ENCODE results near the gene MAP10.
"Not testable (repeated sequence)": the region's sequence is repeated elsewhere in the genome, so short reads cannot be mapped to it uniquely, and the experiment has no call there.

MAP10 gene

GRCh38 chr1:232805269-232806185 is at the start of gene MAP10:
Gene MAP10, plus strand, starts transcription at chr1:232805416. Its CDS starts 34 bp downstream, at chr1:232805450.
- DNase-seq: peak; percentile 93

GRCh38 chr1:232764458-232765251 is 40.6 kb upstream of the MAP10 start:
- no peak for DNase-seq

DNA sequence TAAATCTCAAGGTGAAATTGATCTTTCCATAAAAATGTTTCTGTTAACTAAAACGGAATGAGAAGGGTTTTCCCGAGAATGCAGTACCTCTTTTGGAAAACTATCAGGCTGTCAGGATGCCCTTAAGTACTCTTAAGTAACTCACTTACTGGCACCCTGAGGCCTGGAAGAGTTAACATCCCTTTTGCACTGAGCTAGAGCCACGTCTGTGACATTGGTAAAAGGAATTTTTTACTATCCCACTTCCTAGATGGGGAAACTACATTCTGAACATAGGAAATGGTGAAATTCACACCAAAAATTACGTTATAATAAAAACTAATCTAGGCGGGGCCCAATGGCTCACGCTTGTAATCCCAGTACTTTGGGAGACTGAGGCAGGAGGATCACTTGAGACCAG is 39.7 kb upstream of the MAP10 start:
- no peak for DNase-seq

GRCh38 chr1:232766241-232766890 is 38.9 kb upstream of the MAP10 start:
- DNase-seq: peak; percentile 18

GRCh38 chr1:232766904-232767303 is 38.3 kb upstream of the MAP10 start:
- no peak for DNase-seq

- no peak for DNase-seq
Observed at GRCh38 chr1:232767305-232768074, 37.7 kb upstream of the MAP10 start.

DNA sequence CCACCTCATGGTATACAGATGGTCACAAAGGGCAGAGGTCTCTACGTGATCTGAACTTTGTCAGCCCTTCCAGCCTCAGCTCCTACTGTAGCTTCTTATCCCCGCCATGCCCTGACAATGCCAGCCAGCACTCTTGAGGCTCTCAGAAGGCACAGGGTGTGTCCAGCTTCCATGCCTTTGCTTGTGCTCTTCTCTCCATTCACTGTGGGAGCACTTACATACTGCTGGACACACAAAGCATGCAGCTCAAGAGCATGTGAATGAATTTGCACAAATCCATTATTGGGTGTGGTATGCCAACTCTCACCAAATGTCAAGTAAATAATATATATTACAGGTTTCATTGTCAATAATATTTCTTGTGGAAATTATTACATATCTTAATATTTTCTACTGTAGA is 36.4 kb upstream of the MAP10 start:
- no peak for DNase-seq

GRCh38 chr1:232769733-232770132 is 35.5 kb upstream of the MAP10 start:
- DNase-seq: no peak

- DNase-seq: no peak
Observed at GRCh38 chr1:232773752-232774151, 31.5 kb upstream of the MAP10 start.

DNA sequence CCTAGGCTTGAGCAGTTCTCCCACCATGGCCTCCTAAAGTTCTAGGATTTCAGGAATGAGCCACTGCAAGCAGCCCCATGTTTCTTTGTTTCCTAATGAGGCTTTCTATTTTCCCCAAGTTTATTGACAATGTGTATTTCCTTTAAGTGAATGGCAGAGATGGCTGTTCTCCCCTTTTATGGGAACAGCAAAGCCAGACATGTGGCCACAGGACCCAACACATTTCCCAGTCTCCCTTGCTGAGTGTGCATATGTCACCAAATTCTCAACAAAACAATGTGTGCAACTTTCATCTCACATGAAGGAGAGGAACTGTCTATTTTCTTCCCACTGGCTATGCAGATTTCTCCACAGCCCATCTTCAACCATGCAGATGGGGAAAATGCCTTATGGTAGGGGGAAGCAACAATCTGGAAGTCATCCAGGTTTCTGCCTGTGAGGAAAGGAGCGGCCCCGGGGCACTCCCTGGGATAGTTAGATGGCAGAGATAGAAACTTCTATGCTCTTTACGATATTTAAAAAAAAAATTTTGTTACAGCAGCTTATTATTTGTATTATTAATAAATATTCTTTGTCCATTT is 28.6 kb upstream of the MAP10 start:
- no peak for DNase-seq

DNA sequence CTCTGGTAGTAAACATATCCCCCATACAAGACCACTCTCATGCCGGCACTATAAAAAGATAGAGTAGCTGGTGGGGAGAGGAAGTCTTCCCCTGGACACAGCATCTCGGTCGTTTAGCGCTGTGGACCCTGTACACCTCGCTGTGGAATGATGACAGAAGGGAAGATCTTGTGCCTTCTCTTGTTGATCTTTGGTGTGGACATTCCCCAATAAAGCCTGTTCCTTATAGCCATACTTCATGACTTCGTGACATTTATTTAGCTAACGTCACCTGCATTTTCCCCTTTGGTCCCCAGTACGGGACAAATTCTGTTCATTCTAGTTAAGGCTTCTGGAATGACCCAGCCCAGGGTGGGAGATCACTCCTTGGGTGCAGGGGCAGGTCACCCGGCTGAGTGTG is 24.9 kb upstream of the MAP10 start:
- DNase-seq: no peak

DNA sequence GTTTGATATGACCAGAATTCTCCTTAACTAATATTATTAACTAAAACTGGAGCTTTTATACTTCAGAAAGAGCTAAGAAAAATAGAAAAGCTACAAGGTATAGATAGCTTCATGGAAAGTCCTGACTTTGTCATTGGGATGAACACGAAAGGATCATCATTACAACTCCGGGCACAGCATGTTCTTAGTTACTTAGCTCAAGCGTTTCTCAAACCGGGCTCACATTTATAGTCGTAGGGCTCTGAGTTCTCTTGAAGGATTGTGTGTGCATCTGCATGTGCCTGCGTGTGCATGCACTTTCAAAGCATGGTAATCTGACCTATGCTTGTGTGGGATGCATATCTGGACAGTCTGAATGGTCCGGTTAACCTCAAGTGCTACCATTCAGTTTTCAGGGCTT is 20.4 kb upstream of the MAP10 start:
- DNase-seq: no peak

DNA sequence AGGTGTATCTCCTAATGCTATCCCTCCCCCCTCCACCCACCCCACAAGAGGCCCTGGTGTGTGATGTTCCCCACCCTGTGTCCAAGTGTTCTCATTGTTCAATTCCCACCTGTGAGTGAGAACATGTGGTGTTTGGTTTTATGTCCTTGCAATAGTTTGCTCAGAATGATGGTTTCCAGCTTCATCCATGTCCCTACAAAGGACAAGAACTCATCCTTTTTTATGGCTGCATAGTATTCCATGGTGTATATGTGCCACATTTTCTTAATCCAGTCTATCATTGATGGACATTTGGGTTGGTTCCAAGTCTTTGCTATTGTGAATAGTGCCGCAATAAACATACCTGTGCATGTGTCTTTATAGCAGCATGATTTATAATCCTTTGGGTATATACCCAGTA is 19.6 kb upstream of the MAP10 start:
- DNase-seq: not testable (repeated sequence)

GRCh38 chr1:232786845-232787455 is 18.3 kb upstream of the MAP10 start:
- DNase-seq: no peak

DNA sequence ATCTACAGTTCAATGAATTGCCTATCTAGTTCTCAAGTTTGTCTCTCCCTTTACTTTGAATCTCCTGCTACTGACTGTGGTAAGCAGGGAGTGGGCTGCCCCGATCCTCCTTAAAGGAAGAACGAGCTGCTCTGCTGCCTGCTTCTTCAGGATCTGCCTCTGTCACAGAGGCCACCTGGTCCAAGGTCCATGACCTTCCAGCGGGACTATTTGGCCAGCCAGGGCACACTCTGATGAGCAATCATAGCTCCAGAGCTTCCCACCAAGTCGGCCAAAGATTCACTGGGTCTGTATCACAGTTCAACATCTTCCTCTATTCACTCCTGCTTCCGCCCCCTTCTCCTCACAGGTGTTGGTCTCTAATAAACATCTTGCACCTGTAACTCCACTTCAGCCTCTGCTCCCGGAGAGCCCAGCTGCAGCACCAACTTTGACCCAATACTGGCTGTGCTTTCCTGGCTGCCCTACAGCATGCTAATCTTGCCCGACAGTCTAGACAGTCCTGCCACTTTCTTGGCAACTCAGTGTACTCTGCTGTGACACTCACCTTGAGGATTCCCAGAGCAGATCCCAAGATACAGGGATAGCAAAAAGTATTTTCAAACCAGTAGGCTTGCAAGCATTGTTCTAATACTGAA is 16.9 kb upstream of the MAP10 start:
- no peak for DNase-seq

GRCh38 chr1:232789651-232790050 is 15.6 kb upstream of the MAP10 start:
- no peak for DNase-seq

DNA sequence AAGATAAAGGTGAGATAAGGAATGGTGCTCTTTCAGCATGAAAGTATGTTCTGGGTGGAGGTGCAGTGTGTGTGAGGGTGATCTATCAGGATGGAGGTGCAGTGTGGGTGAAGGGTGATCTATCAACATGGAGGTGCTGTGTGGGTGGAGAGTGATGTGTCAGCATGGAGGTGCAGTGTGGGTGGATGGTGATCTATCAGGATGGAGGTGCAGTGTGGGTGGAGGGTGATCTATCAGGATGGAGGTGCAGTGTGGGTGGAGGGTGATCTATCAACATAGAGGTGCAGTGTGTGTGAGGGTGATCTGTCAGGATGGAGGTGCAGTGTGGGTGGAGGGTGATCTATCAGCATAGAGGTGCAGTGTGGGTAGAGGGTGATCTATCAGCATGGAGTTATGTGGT is 12.3 kb upstream of the MAP10 start:
- DNase-seq: no peak

- peak; percentile 5 for DNase-seq
Observed at GRCh38 chr1:232793944-232794343, 11.3 kb upstream of the MAP10 start.

GRCh38 chr1:232795497-232796053 is 9.6 kb upstream of the MAP10 start:
- no peak for DNase-seq

DNA sequence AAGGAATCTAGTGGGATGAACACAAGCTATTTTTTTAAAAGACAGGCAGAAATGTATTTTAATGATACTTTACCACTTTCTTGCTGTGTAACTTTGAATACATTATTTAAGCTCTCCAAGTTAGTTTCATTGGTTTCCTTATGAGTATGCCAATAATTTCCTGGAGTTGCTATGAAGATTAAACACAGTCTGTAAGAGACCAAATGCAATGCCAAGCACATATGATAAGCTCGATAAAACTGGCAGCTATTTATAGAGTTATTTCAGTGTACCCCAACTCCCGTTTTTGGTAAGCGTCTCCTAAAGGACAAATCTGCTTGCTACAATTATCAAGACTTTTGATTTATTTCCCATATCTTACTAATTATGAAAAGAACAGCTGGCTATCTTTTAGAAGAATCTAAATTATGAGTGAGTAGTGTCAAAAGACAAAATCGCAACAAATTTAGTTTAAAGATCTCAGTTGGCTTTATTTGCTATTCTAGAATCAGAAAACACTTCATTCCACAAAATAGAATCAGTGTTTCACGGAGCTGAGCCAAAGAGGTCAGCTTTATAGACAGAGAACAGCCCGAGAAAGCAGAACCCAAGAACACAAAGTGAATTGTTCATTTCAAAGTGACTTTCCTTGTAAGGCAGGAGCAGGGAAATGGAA is 7.2 kb upstream of the MAP10 start:
- DNase-seq: no peak

Data from retina (tissue), 1 donor.